HL-60/S4 treated with phorbol 12-myristate 13-acetate at 8.2 ng/mL for 4 days and 3 days (cell line): ENCODE results near the gene MAPKAPK3.

Experiments
- in situ Hi-C: fragments of 300-500 bp; cut with MboI; formaldehyde crosslinking; loops from 2 replicates; pipeline ENCODE4 v1.15.0; 2022; ENCODE audit warnings: low sequenced_read_pairs

The MAPKAPK3 gene

DNA sequence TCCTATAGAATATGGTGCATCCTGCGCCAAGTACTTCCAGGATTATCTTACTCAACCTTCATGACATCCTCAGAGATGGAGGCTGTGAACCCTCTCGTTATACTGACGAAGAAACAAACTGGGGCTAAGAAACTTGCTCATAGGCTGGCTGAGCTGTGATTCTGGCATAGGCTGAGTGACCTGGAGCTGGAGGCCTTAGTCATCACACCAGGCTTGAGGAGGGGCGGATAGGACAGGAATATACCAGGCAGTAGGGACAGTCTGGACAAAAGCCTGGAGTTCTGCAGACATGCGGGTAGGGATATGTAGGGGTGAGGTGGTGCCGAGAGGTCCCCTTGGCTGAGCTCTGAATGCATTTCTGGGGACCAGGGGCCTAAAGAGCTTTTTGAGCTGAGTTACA, 29.6 kb upstream of the MAPKAPK3 start:
- in situ Hi-C loops, result no loop called here

DNA sequence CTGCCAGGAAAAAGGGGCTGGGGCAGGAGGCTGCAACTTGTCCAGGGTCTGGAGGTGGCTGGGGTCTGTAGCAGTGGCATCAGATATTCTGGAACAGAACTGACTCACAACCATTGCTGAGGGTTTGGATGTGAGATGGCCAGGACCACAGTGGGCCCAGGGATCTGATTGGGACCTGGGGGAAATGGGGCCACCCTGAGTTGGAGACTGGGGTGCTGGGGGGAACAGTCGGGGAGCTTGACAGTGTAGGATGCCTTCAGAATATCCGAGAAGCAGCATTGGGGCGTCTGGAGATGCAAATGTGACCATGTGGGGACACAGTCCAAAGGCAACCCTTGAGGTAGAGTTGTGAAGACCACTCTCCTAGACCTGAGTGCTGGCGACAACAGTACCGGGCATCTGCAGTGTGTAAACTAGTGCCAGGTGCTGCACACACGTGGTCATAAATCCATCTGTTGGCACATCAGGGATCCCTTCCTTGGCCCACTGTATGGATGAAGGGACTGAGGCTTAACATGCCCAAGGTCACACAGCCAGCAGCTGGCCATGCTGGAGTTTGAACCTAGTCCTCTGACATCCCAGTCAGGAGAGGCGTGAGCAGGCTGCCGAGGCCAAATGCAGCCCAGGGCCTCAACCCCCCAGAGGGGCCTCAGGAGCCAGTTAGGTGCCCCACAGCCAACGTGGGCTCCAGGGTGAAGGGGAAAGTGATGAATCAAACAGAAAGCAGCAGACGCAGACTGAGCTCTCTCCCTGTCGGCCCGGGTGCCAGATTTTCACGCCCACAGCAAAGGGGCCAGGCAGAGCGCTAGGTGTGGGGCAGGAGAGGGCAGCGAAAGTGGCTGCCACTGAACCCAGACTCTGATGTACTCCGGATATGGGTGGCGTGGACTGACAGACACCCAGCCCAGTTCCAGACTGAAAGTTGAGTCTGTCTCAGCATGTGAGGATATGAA, 28.9 kb upstream of the MAPKAPK3 start:
- in situ Hi-C loops, result no loop called here

DNA sequence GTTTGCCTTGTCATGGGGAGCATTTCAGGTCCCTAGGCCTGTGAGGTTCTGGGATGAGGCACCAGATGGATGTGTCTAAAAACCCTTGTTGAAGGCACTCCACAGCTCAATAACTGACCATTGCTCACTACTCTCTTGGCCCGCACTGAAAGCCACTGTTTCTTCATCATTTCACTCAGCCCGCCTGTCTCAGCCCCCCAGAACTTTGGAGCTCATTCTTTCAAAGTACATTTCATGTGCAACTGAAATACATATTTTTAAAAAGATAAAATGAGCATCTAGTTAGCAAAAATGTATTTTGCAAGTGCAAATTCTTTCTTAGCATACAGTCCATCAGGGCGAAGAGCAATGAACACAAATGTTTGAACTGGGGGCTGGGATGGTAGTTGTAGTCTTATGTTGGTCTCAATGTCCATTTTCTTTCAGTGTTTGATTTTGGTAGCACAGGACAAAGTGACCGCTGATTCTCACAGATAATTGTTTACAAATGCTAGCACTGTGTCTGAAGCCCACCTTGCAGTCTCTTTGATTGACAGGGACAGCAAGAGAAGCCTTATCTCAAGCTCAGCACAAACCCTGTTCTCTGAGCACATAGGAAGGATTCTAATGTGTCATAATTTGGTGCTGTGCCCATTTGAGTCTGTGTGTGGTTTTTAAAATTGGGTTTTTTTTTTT, 28.1 kb upstream of the MAPKAPK3 start:
- in situ Hi-C loops, result no loop called here

DNA sequence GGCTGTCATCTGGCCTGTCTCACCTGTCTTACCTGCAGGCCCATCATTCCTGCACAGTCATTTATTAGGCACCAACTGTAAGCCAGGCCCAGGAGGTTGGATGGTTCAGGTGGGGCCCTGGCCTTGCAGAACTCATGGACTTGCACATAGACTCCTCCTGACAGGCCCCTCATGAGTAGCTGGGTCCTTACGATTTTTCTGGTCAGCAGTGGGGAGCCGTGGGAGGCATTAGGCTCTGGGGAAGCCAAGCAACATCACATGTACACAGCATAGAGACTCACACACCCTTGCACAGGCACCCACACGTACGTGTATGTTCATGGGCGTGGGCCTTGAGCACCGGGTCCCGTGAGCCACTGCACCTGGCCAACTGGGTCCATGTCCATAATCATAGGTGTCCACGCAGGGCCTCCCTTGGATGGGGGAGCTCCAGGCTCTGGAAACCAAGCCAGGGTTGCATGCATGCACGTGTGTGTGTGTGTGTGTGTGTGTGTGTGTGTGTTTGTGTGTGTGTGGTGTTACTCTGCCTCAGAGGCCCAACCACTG, 25.7 kb upstream of the MAPKAPK3 start:
- in situ Hi-C loops, result no loop called here

DNA sequence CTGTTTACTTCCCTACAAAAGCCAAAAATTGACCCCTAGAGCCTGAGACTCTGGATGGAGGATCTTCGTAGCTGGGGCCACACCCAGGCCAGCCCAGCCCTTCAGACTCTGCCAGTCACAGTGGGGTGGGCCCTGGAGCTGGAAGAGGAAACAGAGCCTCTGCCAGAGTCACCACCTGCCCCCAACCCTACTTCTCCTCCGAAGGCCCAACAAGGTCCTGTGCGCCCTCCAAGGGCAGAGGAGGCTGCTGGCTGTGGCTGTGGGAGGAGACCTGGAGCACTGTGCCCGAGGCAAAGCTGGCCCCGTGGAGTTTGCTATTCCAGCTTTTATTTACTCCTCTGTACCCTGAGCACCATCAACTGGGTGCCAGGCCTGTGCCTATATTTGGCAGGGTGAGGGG, 24.4 kb upstream of the MAPKAPK3 start:
- in situ Hi-C loops, result no loop called here

DNA sequence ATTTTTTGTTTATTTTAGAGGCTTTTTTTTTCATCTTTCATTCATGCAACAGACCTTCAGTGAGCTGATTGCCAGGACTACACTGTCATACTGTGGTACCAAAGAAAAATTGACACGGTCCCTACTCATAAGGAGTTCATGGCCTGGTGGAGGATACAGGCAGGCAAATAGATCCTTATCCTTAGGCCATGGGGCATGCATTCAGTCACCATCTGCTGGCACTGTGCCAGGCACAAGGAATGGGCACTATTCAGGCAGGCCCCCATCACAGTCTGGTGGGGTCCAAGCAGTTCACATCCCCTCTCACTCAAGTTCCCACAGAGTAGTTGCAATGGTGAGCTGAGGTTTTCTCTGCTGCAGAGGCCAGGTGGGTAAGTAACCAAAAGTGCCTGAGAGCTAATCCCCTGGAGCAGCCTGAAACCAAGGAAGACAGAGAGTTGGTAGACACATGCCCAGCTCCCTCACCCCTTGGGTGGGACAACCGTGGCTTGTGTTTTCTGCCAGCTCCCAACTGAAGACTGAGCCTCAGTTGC, 22.6 kb upstream of the MAPKAPK3 start:
- in situ Hi-C loops, result no loop called here

DNA sequence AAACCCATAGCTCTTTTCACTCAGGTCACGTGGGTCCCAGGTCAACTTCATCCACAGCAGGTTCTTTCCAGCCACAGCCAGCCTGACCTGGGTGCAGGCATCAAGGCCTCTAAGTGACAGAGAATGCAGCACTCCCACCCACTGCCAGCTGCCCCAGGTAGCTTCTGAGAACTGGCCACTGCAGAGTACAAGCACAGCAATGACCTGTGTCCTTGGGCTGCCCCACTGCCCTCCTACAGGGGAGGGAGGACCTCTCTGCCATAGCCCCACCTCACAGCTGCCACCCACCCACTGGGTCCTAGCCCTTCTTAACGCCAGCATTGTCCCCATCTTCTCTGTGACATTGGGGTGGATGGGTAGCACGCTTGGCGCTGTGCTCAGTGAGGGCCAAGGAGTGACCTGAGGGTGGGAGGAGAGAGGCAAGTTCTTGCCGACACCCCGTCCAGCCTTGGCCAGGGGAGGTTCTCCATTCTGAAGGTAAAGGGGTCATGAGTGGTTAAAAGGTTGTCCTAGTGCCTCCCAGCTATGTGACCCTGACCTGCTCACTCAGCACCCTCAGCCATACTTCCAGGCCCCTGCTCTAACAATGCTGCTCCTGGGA, 17.7 kb upstream of the MAPKAPK3 start:
- in situ Hi-C loops, result no loop called here

DNA sequence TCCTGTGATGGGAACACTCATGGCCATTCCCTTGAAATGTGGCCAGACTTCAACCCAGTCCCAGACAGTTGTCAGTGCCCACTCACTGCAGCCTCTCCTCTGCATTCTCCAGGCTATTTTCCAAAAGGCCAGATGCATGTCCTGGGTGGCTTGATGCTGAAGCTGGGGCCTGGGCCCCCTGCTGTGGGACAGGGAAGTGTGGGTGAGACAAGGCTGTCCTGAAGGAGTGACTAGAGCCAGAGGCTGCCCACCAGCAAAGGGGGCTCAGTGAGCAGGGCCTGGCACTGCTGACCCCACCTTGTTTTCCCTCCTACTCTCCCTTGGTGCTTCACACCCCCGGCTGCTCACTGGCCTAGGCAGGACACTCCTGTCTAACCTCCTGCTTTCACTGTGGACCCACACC, 17.2 kb upstream of the MAPKAPK3 start:
- in situ Hi-C loops, result loop anchor here (25.0 kb wide), 1 partner anchor 788 kb away; the partner anchor contains the start of genes MANF and RBM15B

DNA sequence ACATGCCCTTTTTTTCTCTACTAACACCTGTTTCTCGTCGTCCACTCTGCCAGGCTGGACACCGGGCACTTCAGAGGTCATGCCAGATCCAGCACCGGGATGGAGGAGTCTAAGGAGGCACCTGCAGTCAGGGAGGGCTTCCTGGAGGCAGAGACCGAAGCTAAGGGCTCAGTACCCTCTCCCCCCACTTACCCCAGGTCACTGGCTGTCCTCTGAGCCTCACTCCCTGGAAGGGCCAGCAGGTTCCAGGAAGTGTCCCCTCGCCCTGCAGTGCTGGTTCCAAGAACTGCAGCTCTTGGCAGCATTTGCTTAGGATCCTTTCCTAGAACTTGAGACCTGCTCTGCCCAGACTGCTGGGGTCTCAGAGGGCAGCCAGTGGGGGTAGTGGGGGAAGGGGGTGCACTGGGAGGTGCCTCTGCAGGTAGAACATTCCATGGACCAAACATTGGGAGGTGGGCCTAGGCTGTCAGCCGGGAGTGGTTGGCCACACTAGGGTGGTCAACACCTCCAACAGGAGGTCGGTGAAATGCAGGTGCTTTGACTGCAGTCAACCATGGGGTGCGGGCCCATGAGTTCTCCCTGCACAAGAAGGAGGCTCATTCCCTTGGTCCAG, 16.7 kb upstream of the MAPKAPK3 start:
- in situ Hi-C loops, result loop anchor here (25.0 kb wide), 1 partner anchor 787 kb away; the partner anchor contains the start of genes MANF and RBM15B

DNA sequence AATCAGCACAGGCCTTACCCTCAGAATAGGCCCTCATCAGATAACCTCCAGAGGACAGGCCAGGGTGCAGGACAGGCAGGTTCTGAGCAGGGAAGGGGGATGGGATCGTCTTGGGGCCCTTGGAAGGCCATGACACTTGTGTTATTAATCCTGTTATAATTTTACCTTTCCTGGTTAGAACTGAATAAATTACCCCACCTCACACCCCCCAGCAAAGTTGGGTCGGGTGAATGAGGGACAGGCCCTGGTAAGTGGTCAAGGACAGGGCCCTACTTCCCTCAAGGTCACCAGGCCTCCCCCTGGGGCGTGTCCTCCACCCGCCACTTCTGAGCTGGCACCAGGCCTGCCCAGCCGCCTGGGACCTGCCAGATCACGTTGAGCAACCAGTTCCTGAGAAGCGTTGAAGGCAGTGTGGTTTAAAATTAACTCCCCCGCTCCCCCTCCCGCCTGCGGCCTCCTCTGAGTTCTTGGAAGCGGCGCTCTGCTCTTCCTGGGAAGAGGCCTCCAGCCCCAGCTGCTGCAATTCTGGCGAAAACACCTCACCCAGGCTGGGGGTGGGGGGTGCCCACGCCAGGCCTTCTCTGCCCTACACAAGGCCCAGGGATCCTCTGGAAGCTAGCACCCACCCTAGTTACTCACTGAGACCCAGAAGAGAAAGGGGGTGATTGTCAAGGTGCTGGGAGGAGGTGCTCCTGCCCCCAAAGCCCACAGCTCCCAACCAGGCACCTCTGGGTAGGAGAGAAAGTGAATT, 15.9 kb upstream of the MAPKAPK3 start:
- in situ Hi-C loops, result loop anchor here (25.0 kb wide), 1 partner anchor 786 kb away; the partner anchor contains the start of genes MANF and RBM15B

DNA sequence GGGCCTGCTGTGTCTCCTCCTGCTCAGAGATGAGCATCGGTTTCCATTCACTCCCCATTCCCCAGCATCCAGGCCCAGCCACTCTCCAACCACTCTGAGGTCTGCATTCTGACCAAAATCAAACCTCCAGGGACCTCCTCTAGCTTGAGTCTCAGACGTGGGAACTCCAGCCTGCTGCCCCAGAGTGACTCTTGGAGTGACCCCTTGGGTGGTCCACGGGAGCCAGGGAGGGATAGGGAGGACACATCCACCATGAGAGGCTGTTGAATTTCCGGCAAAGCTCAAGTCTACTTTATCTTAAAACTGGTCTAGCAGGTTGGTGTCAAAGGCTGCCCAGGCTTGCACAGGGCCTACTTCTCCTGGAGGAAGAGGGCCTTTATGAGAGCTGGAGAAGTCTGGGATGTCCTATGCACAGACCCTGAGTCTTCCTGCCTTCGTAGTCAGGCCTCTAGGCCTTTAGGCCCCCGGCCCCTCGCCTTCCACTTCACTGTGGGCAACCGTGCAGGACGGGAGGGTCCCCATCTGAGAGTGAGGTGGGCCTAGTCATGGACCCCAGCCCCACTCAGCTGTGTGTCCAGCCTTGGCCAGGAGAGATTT, 14.3 kb upstream of the MAPKAPK3 start:
- in situ Hi-C loops, result loop anchor here (25.0 kb wide), 1 partner anchor 785 kb away; the partner anchor contains the start of genes MANF and RBM15B

DNA sequence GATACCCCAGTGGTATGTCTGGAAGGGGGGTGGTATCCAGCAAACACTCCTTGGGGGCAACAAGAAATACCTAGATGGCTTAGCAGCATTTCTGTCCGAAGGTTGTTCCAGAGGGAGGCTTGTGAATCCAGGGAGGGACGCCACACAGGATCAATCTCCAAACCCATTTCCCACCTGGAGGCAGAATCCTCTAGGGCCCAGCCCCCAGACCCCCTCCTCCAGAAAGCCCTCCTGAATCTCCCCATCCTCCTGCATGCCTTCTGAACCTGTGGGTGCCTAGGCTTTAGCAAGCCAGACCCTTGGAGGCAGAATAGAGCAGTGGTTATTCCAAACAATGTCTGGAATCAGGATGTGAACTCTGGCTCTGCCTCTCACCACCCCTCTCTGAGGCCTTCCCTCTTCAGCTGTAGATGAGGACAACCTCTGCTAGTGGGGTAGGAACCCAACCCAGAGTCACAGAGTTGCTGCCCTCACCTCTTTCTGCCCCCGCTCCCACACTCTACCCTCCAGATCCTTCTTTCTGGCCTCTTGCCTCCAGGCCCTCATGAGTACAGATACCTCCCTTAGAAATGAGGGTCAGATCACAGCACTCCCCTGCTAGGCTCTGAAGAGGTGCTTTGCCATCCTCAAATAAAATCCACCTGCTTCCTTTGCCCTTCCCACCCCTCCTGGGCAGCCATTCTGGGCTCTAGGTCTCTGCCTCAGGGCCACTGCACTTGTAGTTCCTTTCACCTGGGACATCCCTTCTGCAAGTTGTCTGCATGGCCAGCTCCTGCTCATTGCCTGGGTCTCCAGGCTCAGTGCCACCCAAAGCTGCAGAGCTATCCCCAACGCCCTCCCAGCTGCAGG, 13.5 kb upstream of the MAPKAPK3 start:
- in situ Hi-C loops, result loop anchor here (25.0 kb wide), 1 partner anchor 784 kb away; the partner anchor contains the start of genes MANF and RBM15B

DNA sequence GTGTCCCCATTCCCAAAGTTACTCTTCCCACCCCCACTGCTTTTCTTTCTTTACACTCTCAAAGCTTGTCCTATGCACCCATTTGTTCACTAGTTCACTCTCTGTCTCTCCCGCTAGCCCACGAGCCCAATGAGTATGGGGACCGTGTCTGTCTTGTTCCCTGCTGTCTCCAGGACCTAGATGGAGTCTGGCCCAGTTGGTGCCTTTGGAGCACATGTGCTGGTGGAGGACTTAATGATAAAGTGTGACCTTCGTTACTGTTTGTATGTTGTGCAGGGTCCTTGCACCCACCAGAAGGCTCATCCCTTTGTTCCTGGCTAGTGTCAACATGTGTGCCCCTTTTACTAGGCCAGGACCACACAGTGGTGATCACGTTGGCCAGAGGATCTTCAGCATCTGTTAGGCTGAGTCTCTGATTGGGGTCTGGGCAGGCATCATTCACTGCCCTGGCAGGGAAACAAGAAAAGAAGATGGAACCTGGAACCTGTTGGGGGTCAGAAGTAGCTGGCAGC, 12.8 kb upstream of the MAPKAPK3 start:
- in situ Hi-C loops, result loop anchor here (25.0 kb wide), 1 partner anchor 783 kb away; the partner anchor contains the start of genes MANF and RBM15B

DNA sequence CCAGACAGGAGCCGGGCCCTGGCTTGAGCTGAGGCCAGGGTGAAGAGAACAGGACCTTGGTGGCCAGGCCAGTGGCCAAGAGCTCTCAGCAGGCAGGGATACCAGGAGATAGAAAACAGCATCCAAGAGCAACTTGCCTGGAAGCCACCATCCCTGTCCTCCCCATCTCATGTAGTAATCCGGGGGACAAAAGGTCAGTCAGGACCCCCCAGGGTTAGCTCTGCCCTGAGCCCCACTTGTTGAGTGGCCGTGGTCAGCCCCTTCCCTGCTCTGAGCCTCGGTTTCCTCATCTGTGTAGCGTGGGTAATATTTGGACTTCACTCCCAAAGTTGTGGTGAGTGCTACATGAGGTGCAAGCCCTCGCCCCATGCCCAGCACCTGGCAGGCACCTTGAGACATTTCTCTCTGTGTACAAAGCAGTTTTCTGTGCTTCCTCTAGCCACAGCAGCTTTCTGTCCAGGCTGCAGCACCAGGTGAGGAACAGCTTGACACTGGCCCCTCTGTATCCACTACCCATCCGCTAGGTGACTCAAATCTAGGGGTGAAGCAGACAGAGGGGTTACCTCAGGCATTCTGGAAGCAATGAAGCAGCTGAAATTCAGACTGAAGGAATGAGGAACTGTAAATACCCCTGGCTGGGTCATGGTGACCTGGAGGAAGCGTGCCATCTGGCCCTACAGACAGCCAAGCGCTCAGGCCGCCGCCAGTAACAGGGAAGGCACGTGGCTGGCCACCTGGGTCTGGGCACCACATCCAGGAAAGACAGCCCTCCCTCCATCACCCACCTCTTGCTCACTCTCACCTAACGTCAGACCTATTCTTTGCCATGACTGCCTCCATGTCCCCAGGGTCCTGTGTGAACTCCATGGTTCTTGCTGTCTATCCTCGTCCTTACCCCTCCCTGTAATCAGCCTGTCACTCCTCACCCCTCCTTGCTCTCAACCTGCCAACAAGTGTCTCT, 12.0 kb upstream of the MAPKAPK3 start:
- in situ Hi-C loops, result loop anchor here (25.0 kb wide), 1 partner anchor 782 kb away; the partner anchor contains the start of genes MANF and RBM15B

DNA sequence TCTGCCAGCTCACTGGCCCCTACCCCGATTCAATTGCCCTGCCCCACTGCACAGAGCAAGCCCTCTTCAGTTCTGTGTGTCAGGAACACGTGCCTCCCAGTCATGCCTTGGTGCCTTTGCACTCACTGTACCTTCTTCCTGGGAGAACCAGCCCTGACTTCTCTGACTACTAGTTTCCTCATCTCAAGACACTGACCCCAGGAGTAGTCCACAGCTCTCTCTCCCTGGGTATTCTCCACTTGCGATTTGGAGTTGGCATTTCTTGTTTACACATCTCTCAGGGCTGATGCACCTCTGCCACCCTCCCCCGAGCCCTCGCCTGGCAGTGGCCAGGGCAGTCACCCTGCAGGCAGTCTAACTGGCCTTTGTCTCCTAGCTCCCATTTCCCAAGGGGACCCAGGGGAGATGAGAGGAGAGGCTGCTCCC, 11.0 kb upstream of the MAPKAPK3 start:
- in situ Hi-C loops, result loop anchor here (25.0 kb wide), 1 partner anchor 781 kb away; the partner anchor contains the start of genes MANF and RBM15B

DNA sequence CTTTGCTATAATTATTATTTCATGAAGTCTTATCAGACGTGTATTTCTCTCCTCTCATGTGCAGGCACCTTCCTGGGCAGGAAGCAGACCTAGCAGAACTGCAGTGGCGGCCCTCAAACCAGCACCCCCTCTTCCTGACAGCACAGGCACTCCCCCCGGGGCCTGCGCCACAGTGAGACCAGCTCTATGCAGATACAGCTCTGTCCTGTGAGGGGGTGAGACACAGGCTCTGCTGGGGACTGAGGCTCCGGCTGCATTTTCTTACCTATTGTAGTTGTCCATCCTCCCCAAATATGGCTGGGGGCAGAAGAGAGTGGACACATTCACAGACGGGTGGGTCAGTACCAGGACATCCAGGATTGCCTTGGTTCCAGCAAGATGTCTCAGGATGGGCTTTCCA, 10.4 kb upstream of the MAPKAPK3 start:
- in situ Hi-C loops, result loop anchor here (25.0 kb wide), 1 partner anchor 781 kb away; the partner anchor contains the start of genes MANF and RBM15B
